DMS53 (cell line): Measurements from ENCODE around the gene FUT6.
"Not testable (repeated sequence)": the region's sequence is repeated elsewhere in the genome, so short reads cannot be mapped to it uniquely, and the experiment has no call there.

ENCODE experiments used
- DNase-seq: peaks from one replicate; lab custom pipeline; 2025; lab: John Stamatoyannopoulos, UW

Gene FUT6

GRCh38 chr19:5857203-5858081 lies 17.9 kb upstream of the FUT6 start:
- no peak for DNase-seq

GRCh38 chr19:5855151-5855550 lies 15.6 kb upstream of the FUT6 start:
- DNase-seq = not testable (repeated sequence)

DNA sequence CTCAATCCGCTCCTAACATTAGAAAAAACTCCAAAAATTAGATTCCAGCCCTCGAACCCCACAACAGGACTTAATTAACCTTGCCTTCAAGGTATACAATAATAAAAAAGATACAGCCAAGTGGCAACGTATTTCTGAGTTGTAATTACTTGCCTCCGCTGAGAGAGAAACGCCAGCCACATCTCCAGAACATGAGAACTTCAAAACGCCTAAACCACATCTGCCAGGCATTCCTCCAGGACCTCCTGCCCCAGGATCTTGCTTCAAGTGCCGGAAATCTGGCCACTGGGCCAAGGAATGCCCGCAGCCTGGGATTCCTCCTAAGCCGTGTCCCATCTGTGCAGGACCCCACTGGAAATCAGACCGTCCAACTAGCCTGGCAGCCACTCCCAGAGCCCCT lies 14.6 kb upstream of the FUT6 start:
- not testable (repeated sequence) for DNase-seq

DNA sequence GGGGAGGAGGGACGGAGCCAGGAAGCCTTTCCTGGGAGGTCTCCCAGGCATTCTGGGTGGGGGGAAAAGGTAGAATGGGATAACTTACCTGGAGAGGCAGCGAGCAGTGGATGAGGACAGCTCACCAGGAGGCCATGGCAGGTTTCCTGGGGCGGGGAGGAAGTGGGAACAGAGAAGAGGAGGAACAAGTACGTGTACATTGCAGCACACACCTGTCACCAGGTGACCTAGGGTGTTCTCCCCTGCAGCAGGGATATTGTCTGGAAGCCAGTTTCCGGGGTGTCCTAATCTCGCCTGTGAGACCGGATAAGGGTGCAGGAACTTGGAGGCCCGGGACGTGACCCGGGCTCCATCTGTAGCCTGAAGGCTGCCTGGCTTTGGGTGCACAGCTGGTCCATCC lies 11.8 kb upstream of the FUT6 start, which contains the start of gene FUT3:
Gene FUT3 (minus strand): TSS at position 148 of the 400 bp plus-strand sequence.
- DNase-seq = peak; percentile 45

DNA sequence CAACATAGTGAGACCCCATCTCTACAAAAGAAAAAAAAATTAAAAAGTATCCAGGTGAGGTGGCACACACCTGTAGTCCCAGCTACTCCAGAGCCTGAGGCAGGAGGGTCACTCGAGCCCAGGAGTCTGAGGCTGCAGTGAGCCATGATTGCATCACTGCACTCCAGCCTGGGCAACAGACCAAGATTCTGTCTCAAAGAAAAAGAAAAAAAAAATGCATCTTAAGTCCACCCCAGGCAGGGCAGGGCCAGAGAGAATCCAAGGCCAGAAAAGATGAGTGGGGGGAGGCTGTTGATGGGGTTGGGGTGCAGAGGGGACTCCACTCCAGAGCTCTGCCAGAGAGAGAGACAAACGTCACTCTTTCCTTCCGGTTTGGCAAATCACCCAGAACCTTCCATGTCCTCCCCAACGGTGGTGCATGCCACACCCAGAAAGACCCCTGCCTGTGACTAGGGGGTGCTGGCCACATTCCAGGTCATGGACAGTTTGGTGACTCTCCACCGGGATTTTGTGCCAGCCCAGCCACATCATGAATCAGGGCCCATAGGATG lies 11.3 kb upstream of the FUT6 start:
- DNase-seq = peak; percentile 28

- DNase-seq = no peak
Observed at GRCh38 chr19:5850189-5850588, 10.7 kb upstream of the FUT6 start.

DNA sequence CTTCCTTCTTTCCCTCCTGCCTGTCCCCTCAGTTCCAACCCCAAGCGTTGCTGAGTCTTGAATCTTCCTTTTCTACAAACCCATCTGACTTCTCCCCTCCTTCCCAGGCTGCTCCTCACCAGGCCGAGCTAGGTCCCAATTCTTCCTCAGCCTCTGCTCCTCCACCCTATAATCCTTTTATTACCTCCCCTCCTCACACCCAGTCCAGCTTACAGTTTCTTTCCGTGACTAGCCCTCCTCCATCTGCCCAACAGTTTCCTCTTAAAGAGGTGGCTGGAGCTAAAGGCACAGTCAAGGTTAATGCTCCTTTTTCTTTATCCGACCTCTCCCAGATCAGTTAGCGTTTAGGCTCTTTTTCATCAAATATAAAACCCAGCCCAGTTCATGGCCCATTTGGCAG lies 9.1 kb upstream of the FUT6 start:
- DNase-seq = not testable (repeated sequence)

DNA sequence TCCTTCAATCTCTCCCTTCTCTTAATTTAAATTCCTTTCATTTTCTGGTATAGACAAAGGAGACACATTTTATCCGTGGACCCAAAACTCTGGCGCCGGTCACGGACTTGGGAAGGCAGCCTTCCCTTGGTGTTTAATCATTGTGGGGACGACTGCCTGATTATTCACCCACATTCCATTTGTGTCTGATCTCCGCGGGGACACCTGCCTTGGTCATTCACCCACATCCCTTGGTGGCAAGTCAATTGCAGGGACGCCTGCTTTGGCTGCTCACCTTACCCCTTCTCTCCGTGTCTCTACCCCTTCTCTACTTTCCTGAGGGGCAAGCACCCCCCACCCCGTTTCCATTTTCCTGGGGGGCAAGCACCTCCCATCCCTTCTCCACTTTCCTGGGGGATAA lies 8.3 kb upstream of the FUT6 start:
- not testable (repeated sequence) for DNase-seq

GRCh38 chr19:5844456-5845433 lies 5.2 kb upstream of the FUT6 start:
- DNase-seq = no peak

DNA sequence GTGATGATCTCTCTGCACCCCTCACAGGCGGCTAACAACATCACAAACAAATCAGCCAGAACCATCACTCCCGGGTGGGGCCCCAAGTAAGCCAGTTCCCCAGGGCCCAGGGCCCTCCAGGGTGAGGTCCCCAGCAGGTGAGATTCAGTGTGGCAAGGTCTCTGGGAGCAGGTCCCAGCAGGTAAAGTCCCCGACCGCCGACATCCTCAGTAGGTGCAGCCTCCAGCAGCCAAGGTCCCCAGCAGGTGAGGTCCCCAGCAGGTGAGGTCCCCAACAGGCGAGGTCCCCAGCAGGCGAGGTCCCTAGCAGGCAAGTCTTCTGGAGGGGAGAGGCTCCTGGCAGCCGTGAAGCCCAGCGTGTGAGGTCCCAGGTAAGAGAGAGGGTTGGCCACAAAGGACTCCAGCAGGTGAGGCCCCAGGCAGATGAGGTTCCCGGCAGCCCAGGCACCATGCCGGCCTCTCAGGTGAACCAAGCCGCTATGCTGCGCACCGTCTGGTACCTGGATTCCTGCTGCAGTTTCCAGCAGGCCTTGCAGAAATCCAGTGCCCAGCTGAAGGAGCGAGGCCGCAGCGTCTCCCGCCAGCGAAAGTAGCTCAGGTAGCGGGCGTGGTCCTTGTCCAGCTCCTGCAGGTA lies 3.9 kb upstream of the FUT6 start:
- DNase-seq = no peak

- not testable (repeated sequence) for DNase-seq
Observed at GRCh38 chr19:5841735-5842111, 2.2 kb upstream of the FUT6 start.

GRCh38 chr19:5838353-5839064 lies 993 bp downstream of the FUT6 start:
- peak; percentile 78 for DNase-seq

DNA sequence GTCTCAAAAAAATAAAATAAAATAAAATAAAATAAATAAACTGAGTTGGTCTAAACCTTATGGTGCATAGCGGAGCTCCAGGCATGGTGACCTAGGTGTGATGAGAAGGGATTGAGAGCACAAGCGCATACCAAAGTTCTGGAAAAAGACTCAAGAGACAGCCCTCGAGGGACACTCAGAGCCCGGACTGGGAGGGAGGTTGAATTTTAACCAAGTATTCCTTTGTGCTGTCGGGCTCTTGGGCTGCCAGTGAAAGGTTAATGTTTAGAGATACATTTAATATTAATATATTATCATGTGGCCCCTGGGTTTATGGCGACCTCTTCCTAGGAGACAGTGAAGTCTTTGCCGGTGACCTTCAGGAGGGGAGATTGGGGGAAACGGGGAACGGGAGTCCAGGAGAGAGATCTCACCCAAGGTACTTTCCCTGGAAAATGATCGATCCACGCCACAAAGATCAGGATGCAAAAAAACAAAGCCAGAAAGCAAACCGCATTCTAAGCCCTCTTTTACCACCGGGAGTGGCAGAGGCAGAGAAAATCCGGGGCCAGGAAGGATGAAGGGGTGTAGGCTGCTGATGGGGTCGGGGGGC lies 1.6 kb downstream of the FUT6 start:
- peak; percentile 37 for DNase-seq

GRCh38 chr19:5832527-5833216 lies 6.8 kb downstream of the FUT6 start:
- no peak for DNase-seq

DNA sequence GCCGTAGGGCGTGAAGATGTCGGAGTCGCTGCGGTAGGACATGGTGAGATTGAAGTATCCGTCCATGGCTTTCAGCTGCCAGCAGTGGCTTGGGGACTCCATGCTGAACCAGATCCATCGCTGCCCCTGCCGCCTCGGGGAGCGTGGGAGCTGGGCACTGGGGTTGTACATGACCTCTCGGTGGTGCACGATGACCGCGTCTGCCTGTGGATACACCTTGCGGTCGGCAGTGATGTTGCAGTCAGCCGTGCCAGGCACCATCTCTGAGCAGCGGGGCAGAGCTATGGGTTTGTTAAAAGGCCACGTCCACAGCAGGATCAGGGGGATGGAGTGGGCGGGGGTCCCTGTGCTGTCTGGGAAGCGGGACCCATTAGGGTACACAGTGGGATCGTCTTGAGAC lies 7.4 kb downstream of the FUT6 start:
- DNase-seq = no peak

DNA sequence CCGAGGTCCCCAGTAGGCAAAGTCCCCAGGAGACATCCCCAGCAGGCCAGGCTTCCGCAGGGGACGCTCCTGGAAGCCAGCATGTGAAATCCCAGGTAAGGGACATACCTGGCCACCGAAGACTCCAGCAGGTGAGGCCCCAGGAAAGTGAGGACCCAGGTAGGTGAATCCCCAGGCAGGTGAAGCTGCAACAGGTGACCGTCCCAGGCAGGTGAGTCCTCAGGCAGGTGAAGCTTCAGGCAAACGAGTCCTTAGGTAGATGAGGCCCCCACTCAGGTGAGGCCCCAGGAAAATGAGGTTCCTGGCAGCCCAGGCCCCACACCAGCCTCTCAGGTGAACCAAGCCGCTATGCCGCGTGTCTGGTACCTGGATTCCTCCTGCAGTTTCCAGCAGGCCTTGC lies 8.3 kb downstream of the FUT6 start:
- DNase-seq = no peak

GRCh38 chr19:5829567-5830310 lies 9.8 kb downstream of the FUT6 start:
- no peak for DNase-seq

DNA sequence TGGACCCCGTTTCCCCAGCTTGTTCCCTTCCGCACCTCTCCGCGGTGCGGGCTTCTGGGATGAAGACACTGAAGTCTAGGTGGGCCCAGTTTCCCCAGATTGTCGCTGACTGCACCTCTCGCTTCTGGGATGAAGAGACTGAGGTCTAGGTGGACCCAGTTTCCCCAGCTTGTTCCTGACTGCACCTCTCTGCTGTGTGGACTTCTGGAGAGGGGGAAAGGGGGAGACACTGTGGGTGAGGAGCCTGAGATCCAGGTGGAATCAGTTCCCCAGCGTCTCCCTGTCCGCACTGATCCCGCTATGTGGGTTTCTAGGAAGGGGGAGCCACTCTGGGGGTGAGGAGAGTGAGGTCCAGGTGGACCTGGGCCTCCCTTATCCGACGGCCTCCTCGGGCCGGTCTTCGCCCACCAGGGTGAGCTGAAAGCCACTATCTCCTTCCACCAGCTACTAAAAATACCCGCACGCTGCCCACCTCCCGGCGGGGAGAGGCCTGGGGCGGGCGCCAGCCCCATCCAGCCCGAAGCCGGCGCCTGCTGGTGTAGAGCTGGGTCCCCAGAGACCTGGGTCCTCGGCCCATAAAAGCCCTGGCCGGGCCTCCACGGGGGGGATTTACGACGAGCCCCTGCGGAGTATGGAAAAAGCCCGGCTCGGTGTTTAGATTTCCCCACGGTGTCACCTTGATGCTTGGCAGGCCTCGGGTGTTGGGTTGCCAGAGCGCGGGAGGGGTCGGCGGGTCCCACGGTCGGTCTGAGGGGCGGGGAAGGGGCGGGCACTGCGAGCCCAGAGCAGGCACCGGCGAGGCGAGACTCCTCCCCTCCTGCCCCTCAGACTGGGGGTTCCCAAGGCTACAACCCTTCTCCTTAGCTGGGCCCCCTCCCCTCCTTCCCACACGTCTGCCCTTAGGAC lies 10.6 kb downstream of the FUT6 start:
- peak; percentile 42 for DNase-seq
